Naive thymus-derived CD4-positive, alpha-beta T cell (primary cell): ENCODE results near the gene CREBBP. TPM values are rescaled to one million over a fixed set of nuclear protein-coding genes. Genes with fewer than 3 reads are reported as not detected.

Experiments
- ATAC-seq: fragments of 150-1000 bp; cut with Tn5 transposase; 2 replicates; pipeline ENCODE4 v1.10.0; 2021; ENCODE audit warnings: mild to moderate bottlenecking, moderate library complexity
- CTCF ChIA-PET: fragments of 350-600 bp; sonication (Branson Sonifier 250); formaldehyde crosslinking; loops from one replicate; lab custom pipeline; 2021; ENCODE audit warnings: antibody characterized with exemption; lab: Charles Lee
- POLR2A ChIA-PET: fragments of 350-600 bp; sonication (Branson Sonifier 250); formaldehyde crosslinking; loops from one replicate; lab custom pipeline; 2021; ENCODE audit warnings: antibody characterized with exemption, inconsistent platforms; lab: Charles Lee
- DNase-seq, 9 donors: peaks; one replicate each; pipeline versions ENCODE4 v3.0.0 to v3.0.0-alpha.2; 2020 to 2022; ENCODE audit warnings: mixed read lengths in 1 of 9
- H3K27ac ChIP-seq: one replicate; pipeline ENCODE4 v1.7.0; 2013; ENCODE audit warnings: mild to moderate bottlenecking, low read depth, low read length, moderate library complexity
- H3K27me3 ChIP-seq, 2 donors: one replicate each; pipeline ENCODE4 v1.7.0; 2013; ENCODE audit warnings: low read length in 2 of 2, mild to moderate bottlenecking in 2 of 2, moderate library complexity in 2 of 2; ENCODE audit not compliant: control insufficient read depth in 2 of 2, insufficient read depth in 2 of 2
- H3K36me3 ChIP-seq, 3 experiments: 1 replicate in 2 of 3; 2 replicates in 1 of 3; pipeline ENCODE4 v1.7.0; 2013; ENCODE audit warnings: low read length in 3 of 3, mild to moderate bottlenecking in 3 of 3, moderate library complexity in 1 of 3; ENCODE audit not compliant: insufficient read depth in 3 of 3, control insufficient read depth in 2 of 3
- H3K4me1 ChIP-seq, 2 donors: one replicate each; pipeline ENCODE4 v1.7.0; 2013; ENCODE audit warnings: low read length in 2 of 2, mild to moderate bottlenecking in 2 of 2, moderate library complexity in 1 of 2; ENCODE audit not compliant: control insufficient read depth in 2 of 2, insufficient read depth in 2 of 2
- H3K4me3 ChIP-seq: 2 replicates; pipeline ENCODE4 v1.7.0; 2013; ENCODE audit warnings: mild to moderate bottlenecking, low read length
- H3K9me3 ChIP-seq, 3 experiments: 1 replicate in 2 of 3; 2 replicates in 1 of 3; pipeline ENCODE4 v1.7.0; 2013; ENCODE audit warnings: low read length in 3 of 3; ENCODE audit not compliant: control insufficient read depth in 2 of 3
- H3K27ac Mint-ChIP-seq, 9 donors: one replicate each; pipeline ENCODE4 v1.8.0; 2020 to 2022; ENCODE audit warnings: mixed read lengths in 9 of 9, mild to moderate bottlenecking in 8 of 9, moderate library complexity in 5 of 9, inconsistent platforms in 2 of 9
- H3K27me3 Mint-ChIP-seq, 5 donors: one replicate each; pipeline ENCODE4 v1.8.0; 2021 to 2022; ENCODE audit warnings: mixed read lengths in 5 of 5, mild to moderate bottlenecking in 1 of 5
- H3K36me3 Mint-ChIP-seq, 5 donors: one replicate each; pipeline ENCODE4 v1.8.0; 2020 to 2022; ENCODE audit warnings: mixed read lengths in 5 of 5, mild to moderate bottlenecking in 3 of 5, inconsistent platforms in 1 of 5
- H3K4me1 Mint-ChIP-seq, 7 donors: one replicate each; pipeline ENCODE4 v1.8.0; 2020 to 2022; ENCODE audit warnings: mixed read lengths in 7 of 7, mild to moderate bottlenecking in 3 of 7, inconsistent platforms in 1 of 7
- H3K4me3 Mint-ChIP-seq, 10 donors: one replicate each; pipeline ENCODE4 v1.8.0; 2020 to 2022; ENCODE audit warnings: mild to moderate bottlenecking in 10 of 10, mixed read lengths in 10 of 10, moderate library complexity in 6 of 10, inconsistent platforms in 2 of 10
- H3K9me3 Mint-ChIP-seq, 11 donors: one replicate each; pipeline ENCODE4 v1.8.0; 2020 to 2022; ENCODE audit warnings: mixed read lengths in 11 of 11, mild to moderate bottlenecking in 4 of 11, inconsistent platforms in 1 of 11, moderate library complexity in 1 of 11
- intact Hi-C, 2 donors: fragments of 100-400 bp; cut with micrococcal nuclease; formaldehyde crosslinking; loops; one replicate each; pipeline ENCODE4 v1.15.1; 2023
- polyA plus RNA-seq, 2 donors: library from polyadenylated mRNA; unstranded; fragments of 300-500 nt; fragmentation: Illumina TruSeq; gene quantifications; one replicate each; pipeline ENCODE4 v1.2.3, GENCODE V29; 2021
- total RNA-seq, 6 experiments: library from RNA in 5 of 6; stranded (reverse) in 5 of 6; gene quantifications; 1 replicate in 5 of 6; 2 replicates in 1 of 6; pipeline ENCODE4 v1.2.3 and lab custom pipeline; 2021 to 2026

Gene CREBBP
- total and polyA plus RNA-seq, 7 experiments from 2014 or later: 10.5 to 194 (median 126) TPM

DNA sequence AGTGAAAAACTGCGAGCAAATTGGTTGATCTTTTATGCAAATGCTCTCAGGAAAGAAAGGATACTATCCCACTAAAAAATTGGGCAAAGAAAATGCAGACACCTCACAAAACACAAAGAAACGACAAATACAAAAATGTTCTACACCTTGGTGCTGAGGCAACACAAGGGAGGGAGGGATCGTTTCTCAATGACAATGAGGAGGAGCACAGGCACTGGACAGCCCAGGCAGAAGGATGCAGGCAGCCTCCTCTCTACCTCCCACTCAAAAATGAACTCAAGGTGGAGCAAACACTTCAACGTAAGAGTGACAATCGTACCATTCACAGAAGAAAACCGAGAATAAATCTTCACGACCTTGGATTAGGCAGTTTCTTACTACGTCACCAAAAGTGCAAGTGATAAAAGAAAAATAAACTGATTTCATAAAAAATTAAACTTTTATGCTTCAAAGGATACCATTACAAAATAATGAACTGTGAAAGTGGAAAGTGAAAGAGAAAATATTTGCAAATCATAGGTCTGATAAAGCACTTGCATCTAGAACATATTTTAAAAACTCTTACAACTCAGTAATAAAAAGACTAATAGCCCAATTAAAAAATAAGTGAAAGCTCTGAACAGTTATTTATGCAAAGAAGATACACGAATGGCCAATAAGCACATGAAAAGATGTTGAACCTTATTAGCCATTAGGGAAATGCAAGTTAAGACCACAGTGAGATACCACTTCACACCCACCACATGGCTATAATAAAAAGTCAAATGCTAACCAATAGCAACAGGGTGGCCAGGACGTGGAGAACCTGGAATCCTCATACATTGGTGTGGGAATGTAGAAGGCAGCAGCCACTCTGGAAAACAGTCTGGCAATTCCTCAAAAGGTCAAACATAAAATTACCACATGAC is 82.4 kb downstream of the CREBBP start:
- H3K4me3 Mint-ChIP-seq: peak overlapping the region; percentile 7 to 73 (median 47)
- ATAC-seq: no peak
- Histone ChIP-seq H3K4me3 (peak overlapping the region; percentile 9), H3K36me3 (peaks cover 0 to 4% (median 0%) of the 10 kb centered on the region in 3 experiments), H3K27me3 (no peaks in the 10 kb centered on the region), H3K4me1 (peaks cover 23 to 45% of the 10 kb centered on the region in 2 donors), H3K9me3 (no peaks in the 10 kb centered on the region), H3K27ac (no peak overlapping the region)
- H3K4me1 Mint-ChIP-seq: peaks cover 44 to 91% (median 74%) of the 10 kb centered on the region in 7 donors
- no peak for DNase-seq
- ChIA-PET POLR2A (no interaction called here), CTCF (interaction anchor here (0.6 kb wide), 1 partner anchor 959 kb away, joined by 3 read pairs; no protein-coding TSS in a partner anchor)
- H3K27me3 Mint-ChIP-seq: no peaks in the 10 kb centered on the region
- H3K36me3 Mint-ChIP-seq: peaks cover 0 to 22% (median 11%) of the 10 kb centered on the region in 5 donors
- H3K9me3 Mint-ChIP-seq: no peaks in the 10 kb centered on the region
- intact Hi-C loops: loop anchor here (1.0 to 10.0 kb wide), 3 partner anchors 47 to 457 kb away; partner anchors contain the start of gene CREBBP (in 1 of the 2)
- H3K27ac Mint-ChIP-seq: peak overlapping the region in 7 of 9 donors; percentile 5 to 48 (median 32)

DNA sequence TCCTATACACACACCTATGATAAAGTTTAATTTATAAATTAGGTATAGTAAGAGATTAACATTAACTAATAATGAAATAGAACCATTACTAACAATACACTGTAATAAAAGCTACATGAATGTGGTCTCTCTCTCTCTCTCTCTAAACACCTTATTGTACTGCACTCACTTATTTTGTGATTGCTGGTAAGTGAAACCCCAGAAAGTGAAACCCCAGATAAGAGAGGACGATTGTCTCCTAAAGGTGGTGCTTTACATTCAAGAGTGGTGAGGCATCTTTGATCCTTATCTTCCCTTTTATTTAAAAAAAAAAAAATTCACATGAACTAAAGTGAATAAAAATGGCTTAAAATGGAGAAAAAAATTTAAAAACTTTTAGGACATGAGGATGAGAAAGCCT is 83.0 kb downstream of the CREBBP start:
- H3K4me3 ChIP-seq: peak overlapping the region; percentile 3
- H3K36me3 ChIP-seq: peaks cover 0 to 10% (median 0%) of the 10 kb centered on the region in 3 experiments
- H3K27ac ChIP-seq: no peak overlapping the region
- H3K4me1 Mint-ChIP-seq: peaks cover 46 to 93% (median 76%) of the 10 kb centered on the region in 7 donors
- ChIA-PET POLR2A (interaction anchor here (0.6 kb wide), 1 partner anchor 64 kb away, joined by 5 read pairs; no protein-coding TSS in a partner anchor), CTCF (no interaction called here)
- H3K27me3 ChIP-seq: no peaks in the 10 kb centered on the region
- H3K36me3 Mint-ChIP-seq: peaks cover 0 to 25% (median 14%) of the 10 kb centered on the region in 5 donors
- H3K4me1 ChIP-seq: peaks cover 23 to 44% of the 10 kb centered on the region in 2 donors
- DNase-seq (peak in 2 of 9 donors; percentile 12 to 13), ATAC-seq (peak; percentile 72)
- H3K4me3 Mint-ChIP-seq: peak overlapping the region; percentile 7 to 73 (median 47)
- intact Hi-C loops: loop anchor here (1.0 to 10.0 kb wide), 3 partner anchors 47 to 457 kb away; partner anchors contain the start of gene CREBBP (in 1 of the 2)
- no peaks in the 10 kb centered on the region for H3K9me3 Mint-ChIP-seq
- peak overlapping the region in 4 of 9 donors; percentile 5 to 48 (median 17) for H3K27ac Mint-ChIP-seq
- H3K27me3 Mint-ChIP-seq: peaks cover 0 to 3% (median 0%) of the 10 kb centered on the region in 5 donors
- H3K9me3 ChIP-seq: no peaks in the 10 kb centered on the region

DNA sequence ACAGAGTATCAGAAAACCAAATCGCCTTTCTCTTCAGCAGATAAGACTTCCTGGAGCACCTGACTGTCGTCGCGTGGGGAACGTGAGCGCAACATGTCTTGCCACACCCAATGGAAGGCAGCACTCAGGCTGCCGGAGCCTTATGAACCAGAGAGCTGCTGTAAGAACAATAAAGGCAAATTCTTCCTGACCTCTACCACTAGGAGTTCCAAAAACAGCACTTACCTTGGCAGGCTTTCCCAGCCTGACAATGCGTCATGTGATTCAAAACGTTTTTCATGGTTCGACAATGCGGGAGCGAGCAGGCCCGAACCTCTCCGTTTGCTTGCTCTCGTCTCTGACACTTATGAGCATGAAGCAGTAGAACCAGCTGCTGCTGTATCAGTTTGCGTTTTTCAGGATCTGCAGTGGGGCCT is 87.3 kb downstream of the CREBBP start:
- Mint-ChIP-seq H3K27me3 (peaks cover 0 to 6% (median 0%) of the 10 kb centered on the region in 5 donors), H3K4me1 (peaks cover 54 to 95% (median 81%) of the 10 kb centered on the region in 7 donors), H3K4me3 (peak overlapping the region in 4 of 10 donors; percentile 16 to 50 (median 33)), H3K9me3 (no peaks in the 10 kb centered on the region), H3K27ac (peak overlapping the region in 1 of 9 donors; percentile 21), H3K36me3 (peaks cover 0 to 39% (median 16%) of the 10 kb centered on the region in 5 donors)
- peak in 2 of 9 donors; percentile 18 to 21 for DNase-seq
- Histone ChIP-seq H3K9me3 (no peaks in the 10 kb centered on the region), H3K27me3 (no peaks in the 10 kb centered on the region), H3K27ac (no peak overlapping the region), H3K4me3 (no peak overlapping the region), H3K36me3 (peaks cover 0 to 32% (median 6%) of the 10 kb centered on the region in 3 experiments), H3K4me1 (peaks cover 43 to 46% of the 10 kb centered on the region in 2 donors)
- intact Hi-C loops: loop anchor here (10.0 kb wide), 2 partner anchors 52 to 462 kb away; no protein-coding TSS in a partner anchor
- ChIA-PET CTCF (no interaction called here), POLR2A (no interaction called here)
- no peak for ATAC-seq

- POLR2A ChIA-PET: no interaction called here
- CTCF ChIA-PET: no interaction called here
- no peak overlapping the region for H3K27ac ChIP-seq
- Mint-ChIP-seq H3K27me3 (peaks cover 0 to 6% (median 0%) of the 10 kb centered on the region in 5 donors), H3K4me1 (peaks cover 49 to 92% (median 76%) of the 10 kb centered on the region in 7 donors), H3K36me3 (peaks cover 0 to 39% (median 16%) of the 10 kb centered on the region in 5 donors), H3K9me3 (no peaks in the 10 kb centered on the region), H3K27ac (peak overlapping the region in 3 of 9 donors; percentile 3 to 71 (median 41)), H3K4me3 (peak overlapping the region in 3 of 10 donors; percentile 6 to 55 (median 40))
- no peaks in the 10 kb centered on the region for H3K27me3 ChIP-seq
- H3K9me3 ChIP-seq: no peaks in the 10 kb centered on the region
- H3K4me1 ChIP-seq: peaks cover 38 to 39% of the 10 kb centered on the region in 2 donors
- no peak for ATAC-seq
- peaks cover 0 to 37% (median 6%) of the 10 kb centered on the region in 3 experiments for H3K36me3 ChIP-seq
- no peak overlapping the region for H3K4me3 ChIP-seq
- DNase-seq: no peak
- intact Hi-C loops: loop anchor here (10.0 kb wide), 2 partner anchors 52 to 462 kb away; no protein-coding TSS in a partner anchor
Observed at GRCh38 chr16:3792472-3793012, 88.0 kb downstream of the CREBBP start.

GRCh38 chr16:3791701-3792100 is 88.8 kb downstream of the CREBBP start:
- no peaks in the 10 kb centered on the region for H3K9me3 Mint-ChIP-seq
- H3K36me3 Mint-ChIP-seq: peaks cover 0 to 39% (median 16%) of the 10 kb centered on the region in 5 donors

More at GRCh38 chr16:3791701-3792100, 88.8 kb downstream of the CREBBP start:
- H3K27ac Mint-ChIP-seq: no peak overlapping the region
- POLR2A ChIA-PET: interaction anchor here (0.6 kb wide), 1 partner anchor 18 kb away, joined by 3 read pairs; no protein-coding TSS in a partner anchor
- peaks cover 0 to 6% (median 0%) of the 10 kb centered on the region in 5 donors for H3K27me3 Mint-ChIP-seq
- H3K4me3 Mint-ChIP-seq: peak overlapping the region in 1 of 10 donors; percentile 18
- Histone ChIP-seq H3K9me3 (no peaks in the 10 kb centered on the region), H3K27ac (no peak overlapping the region), H3K4me3 (no peak overlapping the region), H3K36me3 (peaks cover 0 to 42% (median 6%) of the 10 kb centered on the region in 3 experiments), H3K4me1 (peaks cover 29 to 35% of the 10 kb centered on the region in 2 donors), H3K27me3 (no peaks in the 10 kb centered on the region)
- no peak for ATAC-seq
- peaks cover 44 to 85% (median 70%) of the 10 kb centered on the region in 7 donors for H3K4me1 Mint-ChIP-seq
- intact Hi-C loops: loop anchor here (10.0 kb wide), 2 partner anchors 53 to 463 kb away; no protein-coding TSS in a partner anchor
- DNase-seq: no peak
- CTCF ChIA-PET: interaction anchor here (0.6 to 0.9 kb wide), 2 partner anchors 84 to 463 kb away, joined by 3 read pairs; no protein-coding TSS in a partner anchor
